ENCODE results near the gene RETN. TPM values are rescaled to one million over a fixed set of nuclear protein-coding genes. Genes with fewer than 3 reads are reported as not detected.
"Not testable (repeated sequence)": the region's sequence is repeated elsewhere in the genome, so short reads cannot be mapped to it uniquely, and the experiment has no call there.

RETN gene
- total RNA-seq, 6 experiments from 2014 or later = not detected

DNA sequence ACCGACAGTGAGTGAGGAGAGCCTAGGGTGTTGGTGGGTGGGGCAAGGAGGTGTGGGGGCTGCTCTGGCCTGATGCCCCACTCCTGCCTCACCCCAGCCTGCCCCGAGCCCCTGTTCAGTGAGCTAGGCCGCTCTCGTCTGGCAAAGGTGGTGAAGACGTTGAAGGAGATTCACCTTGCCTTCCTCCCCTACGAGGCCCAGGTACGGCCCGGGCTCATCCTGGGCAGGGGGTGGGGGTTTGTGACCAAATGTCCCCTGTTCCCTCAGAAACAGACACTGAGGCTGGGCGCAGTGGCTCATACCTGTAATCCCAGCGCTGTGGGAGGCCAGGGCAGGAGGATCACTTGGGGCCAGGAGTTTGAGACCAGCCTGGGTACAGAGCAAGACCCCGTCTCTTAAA, 28.0 kb upstream of the RETN start:
- H3K36me3 Mint-ChIP-seq (ENCODE audit: low read depth) = no peaks in the 10 kb centered on the region
- H3K27me3 Mint-ChIP-seq (ENCODE audit: insufficient read depth) = peaks cover 9% of the 10 kb centered on the region
- no peak overlapping the region for H3K4me3 Mint-ChIP-seq
- DNase-seq = no peak
- H3K9me3 Mint-ChIP-seq = peaks cover 4% of the 10 kb centered on the region; the same call in 1 of the 2 replicates
- TF ChIP-seq, protein P1, sequence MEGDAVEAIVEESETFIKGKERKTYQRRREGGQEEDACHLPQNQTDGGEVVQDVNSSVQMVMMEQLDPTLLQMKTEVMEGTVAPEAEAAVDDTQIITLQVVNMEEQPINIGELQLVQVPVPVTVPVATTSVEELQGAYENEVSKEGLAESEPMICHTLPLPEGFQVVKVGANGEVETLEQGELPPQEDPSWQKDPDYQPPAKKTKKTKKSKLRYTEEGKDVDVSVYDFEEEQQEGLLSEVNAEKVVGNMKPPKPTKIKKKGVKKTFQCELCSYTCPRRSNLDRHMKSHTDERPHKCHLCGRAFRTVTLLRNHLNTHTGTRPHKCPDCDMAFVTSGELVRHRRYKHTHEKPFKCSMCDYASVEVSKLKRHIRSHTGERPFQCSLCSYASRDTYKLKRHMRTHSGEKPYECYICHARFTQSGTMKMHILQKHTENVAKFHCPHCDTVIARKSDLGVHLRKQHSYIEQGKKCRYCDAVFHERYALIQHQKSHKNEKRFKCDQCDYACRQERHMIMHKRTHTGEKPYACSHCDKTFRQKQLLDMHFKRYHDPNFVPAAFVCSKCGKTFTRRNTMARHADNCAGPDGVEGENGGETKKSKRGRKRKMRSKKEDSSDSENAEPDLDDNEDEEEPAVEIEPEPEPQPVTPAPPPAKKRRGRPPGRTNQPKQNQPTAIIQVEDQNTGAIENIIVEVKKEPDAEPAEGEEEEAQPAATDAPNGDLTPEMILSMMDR (IDR thresholded peaks at IDR 0.05) = no peak
- H3K4me1 Mint-ChIP-seq (ENCODE audit: low read depth) = no peaks in the 10 kb centered on the region
- no peak overlapping the region for H3K27ac Mint-ChIP-seq

DNA sequence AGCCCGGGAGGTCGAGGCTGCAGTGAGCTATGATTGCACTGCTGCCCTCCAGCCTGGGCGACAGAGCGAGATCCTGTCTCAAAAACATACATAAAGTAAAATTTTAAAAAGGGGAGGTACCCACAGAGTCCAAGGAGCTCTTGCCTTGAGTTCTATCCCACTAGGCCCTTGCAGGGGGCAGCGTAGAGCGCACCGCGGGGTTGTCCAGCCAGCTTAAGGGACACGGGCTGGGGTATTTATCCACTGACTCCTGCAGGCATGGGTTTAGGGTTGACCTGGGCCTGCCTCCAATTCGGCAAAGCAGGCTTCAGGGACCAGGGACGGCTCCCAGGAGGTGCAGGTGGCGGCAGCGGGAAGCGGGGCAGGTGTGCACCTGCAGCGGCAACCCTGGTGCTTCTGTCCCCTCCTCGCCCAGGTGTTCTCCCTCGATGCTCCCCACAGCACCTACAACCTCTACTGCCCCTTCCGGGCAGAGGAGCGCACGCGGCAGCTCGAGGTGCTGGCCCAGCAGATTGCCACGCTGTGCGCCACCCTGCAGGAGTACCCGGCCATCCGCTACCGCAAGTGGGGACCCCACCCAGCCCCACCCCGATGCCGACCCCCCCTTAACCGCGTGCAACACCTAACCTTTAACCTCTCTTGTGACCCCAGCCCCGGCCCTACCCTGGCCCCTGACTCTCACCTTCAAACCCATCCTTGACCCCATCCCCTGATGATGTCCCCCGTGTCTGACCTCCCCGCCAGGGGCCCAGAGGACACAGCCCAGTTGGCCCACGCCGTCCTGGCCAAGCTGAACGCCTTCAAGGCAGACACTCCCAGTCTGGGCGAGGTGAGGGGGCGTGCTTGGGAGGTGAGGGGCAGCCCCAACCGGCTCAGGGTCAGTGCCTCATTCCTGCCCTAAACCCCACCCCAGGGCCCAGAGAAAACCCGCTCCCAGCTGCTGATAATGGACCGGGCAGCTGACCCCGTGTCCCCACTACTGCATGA, 27.3 kb upstream of the RETN start:
- Mint-ChIP-seq H3K27me3 (ENCODE audit: insufficient read depth) (peaks cover 11% of the 10 kb centered on the region), H3K9me3 (peaks cover 4% of the 10 kb centered on the region; the same call in 1 of the 2 replicates), H3K4me1 (ENCODE audit: low read depth) (no peaks in the 10 kb centered on the region), H3K4me3 (no peak overlapping the region), H3K36me3 (ENCODE audit: low read depth) (no peaks in the 10 kb centered on the region), H3K27ac (no peak overlapping the region)
- DNase-seq = no peak
- TF ChIP-seq, protein P1 (IDR thresholded peaks at IDR 0.05) = no peak

DNA sequence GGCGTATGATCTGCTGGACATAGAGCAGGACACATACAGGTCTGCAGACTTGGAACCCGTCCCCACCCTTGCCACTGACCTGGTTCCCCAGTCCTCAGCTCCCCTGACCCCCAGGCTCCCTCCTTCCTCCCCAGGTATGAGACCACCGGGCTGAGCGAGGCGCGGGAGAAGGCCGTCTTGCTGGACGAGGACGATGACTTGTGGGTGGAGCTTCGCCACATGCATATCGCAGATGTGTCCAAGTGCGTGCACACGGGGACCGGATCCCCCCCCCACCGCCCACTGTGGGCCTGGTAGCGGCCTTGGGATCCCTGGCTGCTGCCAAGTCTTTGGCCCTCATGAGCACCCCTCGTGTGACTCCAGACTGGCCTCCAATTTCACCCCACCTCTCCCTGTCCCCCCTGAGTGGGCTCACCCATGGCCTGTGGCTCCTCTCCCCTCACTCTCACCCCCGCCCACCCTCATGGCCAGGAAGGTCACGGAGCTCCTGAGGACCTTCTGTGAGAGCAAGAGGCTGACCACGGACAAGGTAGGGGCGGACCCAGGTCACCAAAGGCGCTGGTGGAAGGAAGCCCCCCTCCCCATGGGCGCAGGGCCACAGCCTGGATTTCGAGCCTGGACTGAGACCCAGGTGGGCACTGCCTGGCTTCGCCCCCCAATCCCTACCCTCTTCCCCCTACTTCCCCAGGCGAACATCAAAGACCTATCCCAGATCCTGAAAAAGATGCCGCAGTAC, 26.4 kb upstream of the RETN start:
- no peaks in the 10 kb centered on the region for H3K36me3 Mint-ChIP-seq (ENCODE audit: low read depth)
- no peak overlapping the region for H3K27ac Mint-ChIP-seq
- peaks cover 12% of the 10 kb centered on the region for H3K27me3 Mint-ChIP-seq (ENCODE audit: insufficient read depth)
- no peaks in the 10 kb centered on the region for H3K4me1 Mint-ChIP-seq (ENCODE audit: low read depth)
- no peak overlapping the region for H3K4me3 Mint-ChIP-seq
- DNase-seq = no peak
- TF ChIP-seq, protein P1 (IDR thresholded peaks at IDR 0.05) = no peak
- peaks cover 4% of the 10 kb centered on the region; the same call in 1 of the 2 replicates for H3K9me3 Mint-ChIP-seq

DNA sequence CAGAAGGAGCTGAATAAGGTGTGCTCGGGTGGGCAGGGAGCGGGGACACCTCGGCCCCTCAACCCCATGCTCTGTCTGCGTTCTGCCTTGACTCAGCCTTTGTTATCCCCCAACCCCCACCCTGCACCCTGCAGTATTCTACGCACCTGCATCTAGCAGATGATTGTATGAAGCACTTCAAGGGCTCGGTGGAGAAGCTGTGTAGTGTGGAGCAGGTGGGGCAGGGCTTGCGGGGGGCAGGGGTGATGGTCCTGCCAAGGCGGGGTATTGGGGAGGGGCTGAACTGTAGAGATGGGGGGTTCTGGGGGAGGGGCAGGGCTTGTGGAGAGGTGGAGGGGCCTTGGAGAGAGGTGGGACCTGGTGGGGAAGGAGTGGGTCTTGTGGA, 25.8 kb upstream of the RETN start:
- Mint-ChIP-seq H3K27ac (no peak overlapping the region), H3K4me3 (no peak overlapping the region), H3K27me3 (ENCODE audit: insufficient read depth) (peaks cover 11% of the 10 kb centered on the region), H3K36me3 (ENCODE audit: low read depth) (no peaks in the 10 kb centered on the region), H3K9me3 (peaks cover 4% of the 10 kb centered on the region; the same call in 1 of the 2 replicates), H3K4me1 (ENCODE audit: low read depth) (no peaks in the 10 kb centered on the region)
- TF ChIP-seq, protein P1 (IDR thresholded peaks at IDR 0.05) = no peak
- no peak for DNase-seq

DNA sequence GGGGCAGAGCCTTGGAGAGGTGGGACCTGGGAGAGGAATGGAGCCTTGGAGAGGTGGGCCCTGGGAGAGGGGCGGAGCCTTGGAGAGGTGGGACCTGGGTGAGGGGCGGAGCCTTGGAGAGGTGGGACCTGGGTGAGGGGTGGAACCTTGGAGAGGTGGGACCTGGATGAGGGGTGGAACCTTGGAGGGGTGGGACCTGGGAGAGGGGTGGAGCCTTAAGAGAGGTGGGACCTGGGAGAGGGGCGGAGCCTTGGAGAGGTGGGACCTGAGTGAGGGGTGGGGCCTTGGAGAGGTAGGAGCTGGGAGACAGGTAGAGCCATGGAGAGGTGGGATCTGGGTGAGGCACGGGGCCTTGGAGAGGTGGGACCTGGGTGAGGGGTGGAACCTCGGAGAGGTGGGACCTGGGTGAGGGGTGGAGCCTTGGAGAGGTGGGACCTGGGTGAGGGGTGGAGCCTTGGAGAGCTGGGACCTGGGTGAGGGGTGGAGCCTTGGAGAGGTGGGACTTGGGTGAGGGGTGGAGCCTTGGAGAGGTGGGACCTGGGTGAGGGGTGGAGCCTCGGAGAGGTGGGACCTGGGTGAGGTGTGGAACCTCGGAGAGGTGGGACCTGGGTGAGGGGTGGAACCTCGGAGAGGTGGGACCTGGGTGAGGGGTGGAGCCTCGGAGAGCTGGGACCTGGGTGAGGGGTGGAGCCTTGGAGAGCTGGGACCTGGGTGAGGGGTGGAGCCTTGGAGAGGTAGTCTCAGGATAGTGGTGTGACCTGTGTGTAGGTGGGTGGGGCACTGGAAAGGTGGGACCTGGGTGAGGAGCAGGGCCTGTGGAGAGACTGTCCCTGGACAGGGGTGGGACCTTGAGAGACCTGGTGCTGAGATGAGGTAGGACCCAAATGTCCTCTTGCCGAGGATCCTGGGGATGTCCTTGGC, 25.0 kb upstream of the RETN start:
- not testable (repeated sequence) for H3K4me1 Mint-ChIP-seq (ENCODE audit: low read depth); H3K27ac Mint-ChIP-seq; DNase-seq; H3K36me3 Mint-ChIP-seq (ENCODE audit: low read depth); H3K9me3 Mint-ChIP-seq; H3K4me3 Mint-ChIP-seq; H3K27me3 Mint-ChIP-seq (ENCODE audit: insufficient read depth)

Measured in HFFc6 (cell line).